GM18502 (cell line): Measurements from ENCODE around the gene ART4.
A peak's percentile ranks its signal among the peaks of the same experiment; 100 is the strongest.

Experiments
- ATAC-seq: cut with Tn5 transposase; IDR thresholded peaks from one replicate; pipeline ENCODE4 v1.9.1; 2021; ENCODE audit warnings: mild to moderate bottlenecking; ENCODE audit not compliant: unreplicated experiment, poor library complexity

ART4 gene

DNA sequence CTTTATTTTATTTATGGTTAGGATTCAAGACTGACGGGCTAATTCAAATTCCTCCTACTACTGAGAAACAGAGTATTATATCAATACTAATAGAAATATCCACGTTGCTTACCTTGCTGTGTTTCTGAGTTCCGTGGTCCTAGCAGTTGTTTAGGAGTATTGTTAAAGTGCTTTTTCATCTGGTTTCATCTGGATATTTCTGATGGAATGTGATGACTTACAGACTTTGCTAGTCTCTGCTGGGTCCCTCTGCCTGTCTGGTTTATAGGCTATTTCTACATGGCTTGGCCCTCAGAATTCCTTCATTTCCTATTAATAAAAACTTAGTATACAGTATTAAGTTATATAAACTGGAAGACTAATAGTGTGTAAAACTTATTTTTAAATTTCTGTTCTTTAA is 29.3 kb downstream of the ART4 start, which contains the start of gene SMCO3:
SMCO3 (minus strand) TSS at position 169 of the 400 bp plus-strand sequence. CDS start 7,502 bp downstream, outside the sequence.
- no peak for ATAC-seq

DNA sequence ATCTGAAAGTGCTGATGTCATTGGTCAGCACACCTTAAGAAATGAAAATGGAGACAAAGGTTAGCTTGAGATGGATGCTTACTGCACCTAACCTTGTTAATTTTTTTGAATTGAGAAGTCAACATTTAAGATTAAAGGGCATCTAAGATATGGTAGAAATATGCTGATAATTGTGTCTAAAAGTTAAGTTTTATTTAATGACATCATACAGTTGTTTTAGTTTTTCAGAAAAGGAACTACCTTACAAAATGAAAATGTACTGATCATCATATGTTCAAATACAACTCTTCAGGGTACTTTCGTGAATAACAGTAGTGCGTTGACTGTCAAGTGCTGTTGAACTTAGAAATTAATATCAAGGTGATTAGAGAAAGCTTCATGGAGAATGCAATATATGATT is 31.8 kb downstream of the ART4 start:
- no peak for ATAC-seq

DNA sequence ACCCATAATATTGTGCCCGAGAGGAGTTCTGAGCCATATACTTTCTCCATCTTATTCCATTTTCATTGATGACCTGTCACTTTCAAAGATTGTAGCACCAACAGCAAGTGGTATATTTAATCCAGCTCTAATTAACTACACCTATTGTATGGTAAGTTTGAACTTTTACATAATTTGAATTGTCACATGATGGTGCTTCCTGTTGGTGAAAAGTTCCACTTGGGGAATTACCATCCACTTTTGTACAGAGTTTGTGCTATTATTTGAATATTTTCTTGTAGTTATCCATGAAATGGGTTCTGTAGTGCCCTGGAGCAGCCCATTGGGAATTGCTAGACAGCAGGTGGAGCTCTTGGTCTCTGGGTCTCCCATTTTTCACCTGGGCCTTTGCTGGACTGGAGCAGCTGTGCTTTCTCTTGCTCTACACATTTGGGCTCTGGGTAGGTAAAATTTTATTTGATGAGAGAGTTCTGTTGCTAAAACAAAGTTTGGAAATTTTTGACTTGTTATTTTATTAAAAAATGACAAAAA is 32.3 kb downstream of the ART4 start:
- ATAC-seq: no peak

DNA sequence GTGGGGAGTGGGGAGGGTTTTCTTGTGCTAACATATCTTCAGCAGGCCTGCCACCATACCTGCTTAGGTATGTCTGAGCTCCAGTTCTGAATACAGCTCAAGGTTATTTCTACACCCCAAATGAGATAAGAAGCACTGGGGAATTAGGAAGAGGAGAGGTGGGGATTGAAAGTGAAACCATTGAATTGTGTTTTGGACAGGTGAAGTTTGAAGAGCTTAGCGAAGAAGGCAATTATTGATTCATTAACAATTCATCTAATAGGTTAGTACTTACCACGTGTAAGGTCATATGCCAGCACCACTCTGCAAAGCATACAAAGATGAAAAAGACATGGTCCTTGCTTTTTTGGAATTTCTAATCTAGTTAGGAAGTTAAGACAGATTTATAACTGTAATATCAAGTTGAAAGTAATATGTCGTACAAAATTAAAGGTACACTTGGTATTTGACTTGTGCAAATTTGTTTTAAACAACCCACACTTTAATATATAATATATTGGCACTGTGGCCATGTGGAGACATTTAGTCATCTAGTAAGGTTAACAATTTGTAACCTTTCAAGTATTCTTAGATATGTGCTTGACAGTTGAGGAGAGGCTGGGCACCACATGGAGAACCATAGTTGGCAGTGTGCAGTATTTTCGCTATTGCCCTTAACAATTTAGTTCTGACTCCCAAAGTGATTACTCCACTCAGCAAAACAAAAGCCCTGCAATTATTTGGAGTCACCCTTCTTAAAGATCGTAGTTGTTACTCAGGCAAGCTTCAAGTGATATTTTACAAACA is 33.0 kb downstream of the ART4 start:
- no peak for ATAC-seq

- peak; percentile 25 for ATAC-seq
Observed at GRCh38 chr12:14803830-14804160, 39.5 kb downstream of the ART4 start.

GRCh38 chr12:14803011-14803829 is 40.1 kb downstream of the ART4 start, which contains the start of the genes C12orf60 and WBP11:
Gene C12orf60 (plus strand): TSS chr12:14803670. CDS start chr12:14822936, 19,266 bp downstream.
Gene WBP11 (minus strand): TSS chr12:14803478. CDS start chr12:14801383, 2,095 bp downstream.
- ATAC-seq: peak; percentile 99

DNA sequence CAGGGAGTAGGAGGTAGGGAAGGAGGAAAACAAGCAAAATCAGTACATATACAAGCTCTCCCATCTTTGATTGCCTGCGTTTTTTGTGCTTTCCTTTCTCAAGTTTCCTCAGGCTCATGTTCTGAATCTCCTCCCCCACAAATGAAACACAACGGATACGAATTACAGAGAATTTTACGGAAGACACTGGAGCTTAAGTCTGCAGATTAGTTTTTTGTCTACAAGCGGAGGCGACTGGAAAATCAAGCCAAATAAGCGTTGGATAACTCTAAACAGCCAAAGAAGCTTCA is 40.7 kb downstream of the ART4 start:
- ATAC-seq: no peak

- no peak for ATAC-seq
Observed at GRCh38 chr12:14802247-14802646, 41.1 kb downstream of the ART4 start.

- ATAC-seq: no peak
Observed at GRCh38 chr12:14795028-14795448, 48.3 kb downstream of the ART4 start.

- no peak for ATAC-seq
Observed at GRCh38 chr12:14785568-14785967, 57.8 kb downstream of the ART4 start.

DNA sequence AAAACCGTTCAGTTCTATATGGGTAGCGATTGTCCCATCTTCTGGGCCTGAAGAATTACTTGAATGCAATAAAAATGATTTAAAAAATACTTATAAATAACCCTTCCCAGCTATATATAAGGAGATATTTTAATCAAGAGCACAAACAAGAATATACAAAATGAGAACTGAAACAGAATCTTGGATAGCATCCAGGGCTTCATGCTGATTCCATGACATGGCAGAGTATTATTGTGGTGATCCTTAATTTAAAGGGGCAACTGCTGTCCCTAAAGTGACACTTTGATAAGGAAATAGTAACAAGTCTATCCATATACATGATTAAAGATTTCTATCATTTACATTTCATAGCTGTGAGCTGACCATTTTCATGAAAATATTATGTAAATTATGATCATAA is 58.9 kb downstream of the ART4 start:
- no peak for ATAC-seq

- no peak for ATAC-seq
Observed at GRCh38 chr12:14782756-14783155, 60.6 kb downstream of the ART4 start.

DNA sequence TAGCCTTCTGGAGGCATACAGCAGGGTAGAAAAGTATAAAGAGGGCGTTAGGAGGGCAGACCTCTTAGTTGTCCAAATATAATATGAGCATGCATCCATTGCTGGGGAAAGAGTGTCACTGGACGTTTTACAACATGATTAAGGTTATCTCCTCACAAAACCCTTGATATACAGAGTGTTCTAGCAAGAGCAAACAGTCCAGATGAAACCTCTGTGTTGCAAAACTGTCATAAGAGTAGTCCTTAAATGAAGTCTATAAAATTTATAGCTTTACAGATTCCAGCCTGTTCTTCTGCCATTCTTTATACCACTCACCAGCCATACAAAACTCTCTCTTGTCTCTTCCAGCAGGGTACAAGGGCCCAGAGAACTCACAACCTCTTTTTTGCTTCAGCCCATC is 61.8 kb downstream of the ART4 start:
- no peak for ATAC-seq

DNA sequence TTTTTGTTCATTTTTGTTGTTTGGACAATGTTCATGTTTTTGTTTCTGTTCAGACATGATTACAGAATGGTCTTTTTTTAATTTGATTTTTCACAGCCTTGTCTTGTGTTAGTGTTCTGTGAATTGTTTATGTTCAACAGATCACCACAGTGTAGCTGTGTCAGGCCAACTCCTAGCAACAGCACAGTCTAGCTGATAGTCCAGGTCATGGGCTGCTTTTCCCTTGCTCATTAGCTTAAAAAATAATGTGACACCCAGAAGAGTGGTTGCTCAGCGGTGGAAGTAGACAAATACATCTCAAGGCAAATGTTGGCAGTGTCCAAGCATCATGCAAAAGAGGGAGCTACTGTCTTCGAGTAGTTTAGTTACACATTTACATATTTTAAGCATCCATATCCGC is 62.5 kb downstream of the ART4 start:
- no peak for ATAC-seq

DNA sequence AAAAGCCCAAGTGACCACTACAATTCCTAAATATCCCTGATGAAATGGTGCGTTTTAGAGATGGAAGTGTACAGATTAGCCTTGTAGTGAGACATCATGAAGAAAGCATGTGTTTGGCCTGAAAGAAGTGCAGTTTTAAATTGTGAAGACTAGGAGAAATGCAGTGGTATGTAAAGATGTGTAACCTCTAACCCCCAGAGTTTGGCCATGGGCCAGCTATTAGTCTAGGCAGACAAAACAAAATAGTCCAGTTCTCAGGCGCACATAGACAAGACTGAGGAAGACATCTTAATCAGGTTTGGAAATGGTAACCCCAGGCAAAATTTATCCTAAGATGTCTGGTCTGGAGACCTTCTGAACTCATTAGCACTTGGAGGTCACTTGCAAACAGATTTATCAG is 63.5 kb downstream of the ART4 start:
- ATAC-seq: no peak

DNA sequence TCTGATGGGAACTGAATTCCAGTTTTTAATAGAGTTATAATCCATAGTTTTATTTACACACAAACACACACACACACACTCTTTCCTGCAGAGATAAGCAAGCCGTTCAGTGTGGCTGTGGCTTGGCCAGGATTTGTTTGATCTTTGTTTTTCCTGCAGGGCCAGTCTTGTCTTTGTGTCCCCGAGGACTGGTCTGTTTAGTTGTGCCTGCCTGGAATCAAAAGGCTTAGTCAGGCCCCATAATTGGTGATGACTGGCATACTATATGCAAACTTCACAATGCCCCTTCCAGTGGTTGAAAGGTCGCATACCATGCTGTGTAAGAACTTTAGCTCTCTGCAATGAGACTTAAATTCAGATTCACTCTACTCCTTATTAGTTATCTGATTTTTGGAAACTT is 66.1 kb downstream of the ART4 start:
- no peak for ATAC-seq

DNA sequence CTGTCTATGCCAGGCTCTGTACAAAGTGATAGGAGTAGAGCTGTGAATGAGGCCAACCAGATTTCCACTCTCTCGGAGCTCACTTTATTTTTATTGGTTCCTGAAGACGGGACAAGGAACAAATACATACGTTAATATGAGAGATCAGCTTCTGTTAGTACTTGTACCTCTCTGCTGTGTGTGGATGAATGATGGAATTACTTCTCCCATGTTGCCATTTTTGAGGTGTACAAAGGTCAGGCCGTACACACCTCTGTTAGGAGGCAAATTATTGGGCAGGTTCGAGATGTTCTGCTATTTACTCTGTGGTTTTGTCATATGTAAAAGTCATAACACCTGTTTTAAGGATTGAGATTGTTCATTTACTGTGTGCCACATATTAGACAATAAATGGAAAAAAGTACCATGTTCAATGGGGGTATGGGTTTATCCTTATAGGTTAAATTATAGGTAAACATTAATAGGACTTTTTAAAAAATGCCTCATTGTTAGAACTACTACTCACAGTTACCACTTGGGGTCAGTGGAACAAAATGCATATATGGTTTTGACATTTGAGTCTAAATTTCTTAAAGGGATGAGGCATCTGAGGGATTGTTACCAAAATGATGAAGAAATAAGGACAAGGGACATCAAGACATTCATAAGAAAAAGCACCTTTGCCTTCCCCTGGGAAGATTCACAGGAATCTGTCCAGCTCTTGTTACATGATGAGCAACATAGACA is 66.9 kb downstream of the ART4 start:
- ATAC-seq: no peak

DNA sequence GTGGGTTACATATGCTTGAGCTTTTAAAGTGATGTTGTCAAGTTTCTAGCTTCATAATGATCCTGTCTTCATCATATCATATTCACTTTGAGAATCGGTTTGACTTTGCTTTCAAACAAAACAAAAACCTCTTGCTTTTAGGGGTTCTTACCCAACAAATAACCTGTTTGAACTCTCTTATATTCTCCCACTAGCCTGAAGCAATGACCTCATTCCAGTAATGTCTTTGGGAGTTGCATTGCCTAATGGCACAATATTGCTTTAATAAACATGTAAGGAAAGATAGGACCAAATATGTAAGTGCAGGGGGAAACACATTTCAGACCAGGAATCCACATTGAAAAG is 67.7 kb downstream of the ART4 start:
- no peak for ATAC-seq
